Neural progenitor cell (in vitro differentiated cells): ENCODE results near the gene CD58.

Source experiments
- EZH2 ChIP-seq: fragments of 200-600 bp; sonication (generic); IDR thresholded peaks from 2 replicates; pipeline ENCODE4 v1.6.1; 2017; ENCODE audit warnings: antibody characterized with exemption, mild to moderate bottlenecking, moderate library complexity
- TF ChIP-seq, protein P1 (sequence below): fragments of 200-600 bp; sonication (generic); IDR thresholded peaks from 2 replicates; pipeline ENCODE4 v1.5.1; 2017; ENCODE audit warnings: antibody characterized with exemption, mild to moderate bottlenecking

DNA sequence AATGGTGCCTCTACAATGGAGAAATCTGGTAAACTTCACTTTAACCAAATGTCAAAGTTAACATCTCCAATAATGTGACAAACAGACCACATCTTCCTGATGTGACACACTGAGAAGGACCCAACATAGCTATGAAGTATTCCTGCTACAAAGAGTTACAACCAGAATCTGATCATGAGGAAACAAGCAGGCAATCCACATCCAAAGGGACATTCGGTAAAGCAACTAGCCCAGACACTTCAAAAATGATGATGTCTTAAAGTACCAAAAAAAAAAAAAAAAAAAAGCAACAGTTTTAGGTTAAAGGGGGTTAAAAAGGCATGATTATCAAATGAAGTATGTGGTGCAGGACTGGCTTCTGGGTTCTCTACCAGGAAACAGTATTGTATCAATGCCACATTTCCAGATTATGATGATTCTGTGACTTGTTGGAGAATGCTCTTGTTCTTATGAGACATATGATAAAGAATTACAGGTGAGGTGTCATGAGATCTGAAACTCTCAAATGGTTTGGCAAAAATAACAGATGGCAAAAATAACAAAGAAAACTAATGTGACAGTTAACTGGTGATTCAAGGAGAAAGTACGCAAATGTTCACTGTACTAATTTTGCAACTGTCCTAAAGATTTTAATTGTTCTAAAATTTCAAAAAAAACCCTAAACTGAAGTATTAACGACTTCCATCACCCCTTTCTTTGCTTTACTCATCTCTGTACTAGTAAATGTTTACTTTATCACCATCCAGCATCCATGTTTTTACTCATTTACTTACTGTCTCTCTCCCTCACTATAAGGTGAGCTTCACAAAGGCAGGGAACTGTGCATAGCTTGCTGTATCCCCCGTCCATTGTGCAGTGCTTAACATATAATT, 2.8 kb downstream of the CD58 start:
- TF ChIP-seq, protein P1, sequence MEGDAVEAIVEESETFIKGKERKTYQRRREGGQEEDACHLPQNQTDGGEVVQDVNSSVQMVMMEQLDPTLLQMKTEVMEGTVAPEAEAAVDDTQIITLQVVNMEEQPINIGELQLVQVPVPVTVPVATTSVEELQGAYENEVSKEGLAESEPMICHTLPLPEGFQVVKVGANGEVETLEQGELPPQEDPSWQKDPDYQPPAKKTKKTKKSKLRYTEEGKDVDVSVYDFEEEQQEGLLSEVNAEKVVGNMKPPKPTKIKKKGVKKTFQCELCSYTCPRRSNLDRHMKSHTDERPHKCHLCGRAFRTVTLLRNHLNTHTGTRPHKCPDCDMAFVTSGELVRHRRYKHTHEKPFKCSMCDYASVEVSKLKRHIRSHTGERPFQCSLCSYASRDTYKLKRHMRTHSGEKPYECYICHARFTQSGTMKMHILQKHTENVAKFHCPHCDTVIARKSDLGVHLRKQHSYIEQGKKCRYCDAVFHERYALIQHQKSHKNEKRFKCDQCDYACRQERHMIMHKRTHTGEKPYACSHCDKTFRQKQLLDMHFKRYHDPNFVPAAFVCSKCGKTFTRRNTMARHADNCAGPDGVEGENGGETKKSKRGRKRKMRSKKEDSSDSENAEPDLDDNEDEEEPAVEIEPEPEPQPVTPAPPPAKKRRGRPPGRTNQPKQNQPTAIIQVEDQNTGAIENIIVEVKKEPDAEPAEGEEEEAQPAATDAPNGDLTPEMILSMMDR = no peak
- no peak for TF ChIP-seq EZH2
